ENCODE results near the gene POM121C.
"Not testable (repeated sequence)": the region's sequence is repeated elsewhere in the genome, so short reads cannot be mapped to it uniquely, and the experiment has no call there.

Gene POM121C

GRCh38 chr7:75423481-75423880, 62.6 kb downstream of the POM121C start:
- not testable (repeated sequence) for DNase-seq (ENCODE audit: low spot score)

DNA sequence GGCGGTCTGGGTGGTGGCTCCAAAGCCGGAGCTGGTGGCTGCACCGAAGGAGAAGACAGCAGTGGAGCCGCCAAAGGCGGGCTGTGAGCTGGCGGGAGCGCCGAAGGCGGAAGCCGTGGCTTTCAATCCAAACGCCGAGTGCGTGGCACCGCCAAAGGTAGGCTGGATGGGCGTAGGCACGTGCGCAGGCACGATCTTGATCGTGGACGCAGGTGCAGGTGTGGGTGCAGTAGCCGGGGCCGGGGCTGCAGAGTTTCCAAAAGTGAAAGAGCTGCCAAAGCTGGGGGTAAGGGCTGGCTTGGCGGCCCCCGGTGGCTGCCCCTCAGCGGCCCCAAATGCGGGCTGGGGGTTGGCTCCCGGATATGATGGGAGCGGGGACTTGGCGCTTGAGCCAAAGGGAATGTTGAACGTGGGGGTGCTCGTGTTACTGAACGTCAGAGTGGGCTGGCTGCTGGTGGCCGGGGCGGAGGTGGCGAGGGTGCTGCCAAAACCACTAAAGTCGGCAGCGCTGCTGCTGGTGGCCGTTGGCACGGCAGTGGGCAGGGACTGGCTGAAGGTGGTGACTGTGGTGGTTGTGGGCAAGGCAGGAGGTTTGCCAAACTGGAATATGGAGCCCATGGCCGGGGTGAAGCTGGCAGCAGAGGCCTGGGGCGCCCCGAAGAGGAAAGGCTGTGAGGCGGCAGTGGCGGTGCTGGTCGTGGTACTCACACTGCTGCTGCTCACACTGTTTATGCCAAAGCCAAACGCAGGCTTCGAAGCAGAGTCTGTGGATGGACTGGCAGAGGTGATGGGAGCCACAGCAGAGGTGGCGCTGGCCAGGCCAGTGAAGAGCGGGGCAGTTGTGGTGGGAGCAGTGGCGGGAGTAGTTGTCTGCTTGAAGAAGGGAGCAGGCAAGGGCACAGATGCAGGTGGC, 64.0 kb downstream of the POM121C start:
- DNase-seq (ENCODE audit: low spot score) = not testable (repeated sequence)

GRCh38 chr7:75420152-75420551, 65.9 kb downstream of the POM121C start:
- not testable (repeated sequence) for DNase-seq (ENCODE audit: low spot score)

- DNase-seq (ENCODE audit: low spot score) = not testable (repeated sequence)
Measured at GRCh38 chr7:75419693-75420092, 66.4 kb downstream of the POM121C start.

GRCh38 chr7:75419210-75419609, 66.9 kb downstream of the POM121C start:
- not testable (repeated sequence) for DNase-seq (ENCODE audit: low spot score)

- not testable (repeated sequence) for DNase-seq (ENCODE audit: low spot score)
Measured at GRCh38 chr7:75418292-75418858, 67.7 kb downstream of the POM121C start.

- DNase-seq (ENCODE audit: low spot score) = not testable (repeated sequence)
Measured at GRCh38 chr7:75416787-75417186, 69.3 kb downstream of the POM121C start.

GRCh38 chr7:75415829-75416373, 70.2 kb downstream of the POM121C start:
- DNase-seq (ENCODE audit: low spot score) = not testable (repeated sequence)

DNA sequence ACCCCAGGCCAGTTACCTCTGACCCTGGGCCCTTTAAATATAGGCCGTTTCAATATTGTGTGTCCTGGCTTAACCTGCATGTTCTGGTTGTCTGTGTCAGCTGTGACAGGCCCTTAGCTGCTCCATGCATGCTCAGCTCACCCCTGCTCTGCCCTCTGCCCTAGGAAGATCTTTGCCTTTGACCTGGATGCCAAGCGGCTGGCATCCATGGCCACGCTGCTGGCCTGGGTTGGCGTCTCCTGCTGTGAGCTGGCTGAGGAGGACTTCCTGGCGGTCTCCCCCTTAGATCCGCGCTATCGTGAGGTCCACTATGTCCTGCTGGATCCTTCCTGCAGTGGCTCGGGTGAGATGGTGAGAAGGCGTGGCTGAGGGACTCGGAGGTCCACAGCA, 70.7 kb downstream of the POM121C start:
- DNase-seq (ENCODE audit: low spot score) = not testable (repeated sequence)

DNA sequence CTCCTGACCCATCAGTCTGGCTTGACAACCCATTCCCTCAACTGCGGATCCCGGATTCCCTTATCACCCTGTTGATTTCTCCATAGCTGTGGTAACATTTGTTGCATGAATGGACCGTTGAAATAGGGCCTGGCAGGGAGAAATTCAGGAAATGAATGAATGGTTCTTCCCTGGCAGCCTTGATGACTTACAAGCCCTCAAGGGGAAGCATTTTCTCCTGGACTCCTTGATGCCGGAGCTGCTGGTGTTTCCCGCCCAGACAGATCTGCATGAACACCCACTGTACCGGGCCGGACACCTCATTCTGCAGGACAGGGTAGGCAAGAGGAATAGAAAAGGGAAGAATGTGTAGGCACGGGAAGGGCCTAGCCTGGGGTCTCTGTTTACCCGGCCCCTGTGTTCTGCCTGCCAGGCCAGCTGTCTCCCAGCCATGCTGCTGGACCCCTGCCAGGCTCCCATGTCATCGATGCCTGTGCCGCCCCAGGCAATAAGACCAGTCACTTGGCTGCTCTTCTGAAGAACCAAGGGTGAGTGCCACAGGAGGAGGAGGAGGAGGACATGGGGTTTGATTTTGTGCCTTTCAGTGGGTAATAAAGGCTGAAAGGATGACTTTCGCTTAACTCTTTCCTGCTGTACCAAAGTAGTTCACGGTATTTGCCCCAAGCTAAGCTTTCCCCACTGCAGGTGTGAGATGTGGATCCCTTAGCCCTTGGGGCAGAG, 71.2 kb downstream of the POM121C start:
- not testable (repeated sequence) for DNase-seq (ENCODE audit: low spot score)

- not testable (repeated sequence) for DNase-seq (ENCODE audit: low spot score)
Measured at GRCh38 chr7:75414204-75414603, 71.9 kb downstream of the POM121C start.

GRCh38 chr7:75410823-75411173, 75.3 kb downstream of the POM121C start:
- not testable (repeated sequence) for DNase-seq (ENCODE audit: low spot score)

- not testable (repeated sequence) for DNase-seq (ENCODE audit: low spot score)
Measured at GRCh38 chr7:75409880-75410822, 75.9 kb downstream of the POM121C start.

DNA sequence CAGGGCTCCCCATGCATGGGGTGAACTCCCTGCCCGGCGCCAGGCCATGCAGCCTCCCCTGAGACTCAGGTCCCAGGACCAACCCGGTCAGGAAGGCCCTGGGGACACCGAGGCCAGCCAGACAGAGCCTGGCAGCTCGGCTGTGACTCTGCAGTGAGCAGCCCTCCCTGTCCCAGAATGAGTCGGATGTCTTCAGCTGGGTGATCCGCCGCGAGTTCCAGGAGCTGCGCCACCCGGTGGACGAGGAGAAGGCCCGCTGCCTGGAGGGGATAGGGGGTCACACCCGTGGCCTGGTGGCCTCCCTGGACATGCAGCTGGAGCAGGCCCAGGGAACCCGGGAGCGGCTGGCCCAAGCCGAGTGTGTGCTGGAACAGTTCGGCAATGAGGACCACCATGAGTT, 81.4 kb downstream of the POM121C start:
- not testable (repeated sequence) for DNase-seq (ENCODE audit: low spot score)

GRCh38 chr7:75403455-75404443, 82.3 kb downstream of the POM121C start:
- not testable (repeated sequence) for DNase-seq (ENCODE audit: low spot score)

GRCh38 chr7:75400575-75400974, 85.5 kb downstream of the POM121C start:
- not testable (repeated sequence) for DNase-seq (ENCODE audit: low spot score)

DNA sequence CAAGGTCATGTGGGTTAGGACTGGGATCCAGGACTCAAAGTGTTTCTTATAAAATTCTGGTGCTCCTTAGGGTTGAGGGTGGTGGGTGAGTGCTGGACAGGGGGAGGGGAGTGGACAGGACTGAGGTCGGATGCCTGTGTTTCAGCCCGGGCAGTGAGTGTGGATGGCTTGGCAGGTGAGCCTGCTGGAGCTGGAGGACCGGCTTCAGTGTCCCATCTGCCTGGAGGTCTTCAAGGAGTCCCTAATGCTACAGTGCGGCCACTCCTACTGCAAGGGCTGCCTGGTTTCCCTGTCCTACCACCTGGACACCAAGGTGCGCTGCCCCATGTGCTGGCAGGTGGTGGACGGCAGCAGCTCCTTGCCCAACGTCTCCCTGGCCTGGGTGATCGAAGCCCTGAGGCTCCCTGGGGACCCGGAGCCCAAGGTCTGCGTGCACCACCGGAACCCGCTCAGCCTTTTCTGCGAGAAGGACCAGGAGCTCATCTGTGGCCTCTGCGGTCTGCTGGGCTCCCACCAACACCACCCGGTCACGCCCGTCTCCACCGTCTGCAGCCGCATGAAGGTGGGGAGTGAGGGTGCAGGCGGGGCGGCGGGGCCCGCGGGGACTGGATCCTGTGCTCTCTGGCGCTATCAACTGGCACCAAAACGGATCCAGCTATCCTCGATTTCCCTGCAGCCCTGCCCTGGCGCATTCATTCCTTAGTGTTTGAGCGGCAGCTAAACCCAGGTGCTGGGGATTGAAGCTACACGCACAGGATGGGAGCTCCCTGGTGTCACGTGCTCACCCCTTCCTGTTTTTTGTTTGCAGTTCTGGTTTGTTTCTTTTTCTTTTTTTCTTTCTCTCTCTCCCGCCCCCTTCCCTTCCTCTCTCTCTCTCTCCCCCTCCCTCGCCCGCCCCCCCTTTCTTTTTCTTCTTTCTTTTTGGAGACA, 87.1 kb downstream of the POM121C start:
- not testable (repeated sequence) for DNase-seq (ENCODE audit: low spot score)

DNA sequence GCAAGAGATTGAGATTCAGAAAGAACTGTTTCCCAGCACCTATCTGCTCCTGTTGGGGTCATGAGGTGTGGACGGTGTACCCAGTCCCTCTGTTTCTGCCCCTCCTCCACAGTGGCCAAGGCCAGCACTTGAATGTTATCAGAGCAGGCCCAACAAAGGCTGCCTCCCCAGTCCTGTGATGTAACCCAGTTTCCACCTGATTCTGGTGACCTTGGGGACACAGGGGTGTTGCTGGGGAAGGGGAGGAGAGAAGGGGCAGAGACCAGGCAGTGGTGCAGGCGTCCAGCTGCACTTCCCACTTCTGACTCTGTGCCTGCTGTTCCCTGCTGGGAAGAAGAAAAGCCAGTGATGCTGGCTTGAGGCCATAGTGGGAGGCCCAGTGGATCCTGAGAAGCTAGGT, 88.2 kb downstream of the POM121C start:
- DNase-seq (ENCODE audit: low spot score) = not testable (repeated sequence)

- not testable (repeated sequence) for DNase-seq (ENCODE audit: low spot score)
Measured at GRCh38 chr7:75395329-75395728, 90.8 kb downstream of the POM121C start, which contains the start of gene TRIM73. TRIM73 (plus strand) TSS chr7:75395629; CDS start chr7:75398934, 3,305 bp downstream.

Measured in LoVo (cell line).